RKO (cell line): Measurements from ENCODE around the gene FANCI.

Source experiments
- DNase-seq: peaks from one replicate; pipeline ENCODE4 v3.0.0-alpha.2; 2016; ENCODE audit warnings: low spot score

Gene FANCI

GRCh38 chr15:89362203-89363101 lies 118.7 kb downstream of the FANCI start:
- no peak for DNase-seq

DNA sequence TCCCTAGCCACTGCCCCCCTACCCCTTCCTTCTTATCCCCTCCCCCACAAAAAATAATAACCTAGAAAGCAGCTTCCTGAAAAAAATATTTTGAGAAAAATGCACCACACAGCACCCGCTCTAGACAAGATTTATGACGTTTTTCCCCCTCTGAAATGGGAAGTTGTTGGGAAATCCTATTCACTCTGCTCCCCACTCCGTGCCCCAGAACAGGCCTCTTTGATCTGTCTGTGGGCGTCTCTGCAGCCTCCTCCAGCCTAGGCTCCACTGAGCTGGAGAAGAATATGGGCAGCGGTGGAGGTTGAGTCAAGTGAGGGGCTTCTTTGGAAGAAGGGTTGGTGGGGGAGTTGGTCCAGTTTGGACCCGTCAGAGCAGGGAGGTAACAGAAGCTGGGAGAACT lies 119.4 kb downstream of the FANCI start:
- no peak for DNase-seq

GRCh38 chr15:89363770-89364169 lies 120.0 kb downstream of the FANCI start:
- DNase-seq: no peak

- no peak for DNase-seq
These were observed 120.6 kb downstream of the FANCI start for GRCh38 chr15:89364341-89364740.

- DNase-seq: no peak
These were observed 121.1 kb downstream of the FANCI start for GRCh38 chr15:89364741-89365450.

GRCh38 chr15:89365462-89366065 lies 121.8 kb downstream of the FANCI start:
- DNase-seq: no peak
